H1 (cell line): ENCODE results near the gene HNRNPA3. TPM values are rescaled to one million over a fixed set of nuclear protein-coding genes. Genes with fewer than 3 reads are reported as not detected.

Experiments
- EP300 ChIP-seq, 2 experiments: IDR thresholded peaks; 1 replicate in 1 of 2; 2 replicates in 1 of 2; pipeline ENCODE4 v1.6.1; 2011 to 2012; ENCODE audit warnings: low read depth in 2 of 2, low read length in 2 of 2, mild to moderate bottlenecking in 2 of 2, borderline replicate concordance in 1 of 2, inconsistent platforms in 1 of 2, moderate library complexity in 1 of 2
- polyA plus RNA-seq, 7 experiments: library from polyadenylated mRNA; depleted of rRNA in 3 of 7; stranded (reverse) in 5 of 7; unstranded in 2 of 7; fragments of >200 nt in 5 of 7; fragments of 200-250 nt in 2 of 7; gene quantifications; 1 replicate in 5 of 7; 2 replicates in 1 of 7; 4 replicates in 1 of 7; pipeline versions ENCODE4 v1.2.1 to v1.2.3, GENCODE V29; 2011 to 2013; ENCODE audit warnings: missing spikeins in 2 of 7, mixed read lengths in 2 of 7
- total RNA-seq: library from RNA; stranded (reverse); fragmentation: NEBNext Ultra II Directional; extraction: Animal tissue kit (Norgen Biotek cat#: 25700); gene quantifications from 2 replicates; pipeline ENCODE4 v1.2.1, GENCODE V29; 2021

The HNRNPA3 gene
- total and polyA plus RNA-seq, 2 of the 8 experiments (the other 6 are each of a cell fraction or from before 2014, with no cell fraction given) = 66.1 to 408 TPM

- no peak for TF ChIP-seq EP300 (IDR thresholded peaks at IDR 0.05; ENCODE audit: borderline replicate concordance in 1 of 2, low read depth in 2 of 2, low read length in 2 of 2)
Measured at GRCh38 chr2:177261116-177262060, 48.8 kb downstream of the HNRNPA3 start (continued).
